ENCODE measurements around the gene ARHGAP12.

DNA sequence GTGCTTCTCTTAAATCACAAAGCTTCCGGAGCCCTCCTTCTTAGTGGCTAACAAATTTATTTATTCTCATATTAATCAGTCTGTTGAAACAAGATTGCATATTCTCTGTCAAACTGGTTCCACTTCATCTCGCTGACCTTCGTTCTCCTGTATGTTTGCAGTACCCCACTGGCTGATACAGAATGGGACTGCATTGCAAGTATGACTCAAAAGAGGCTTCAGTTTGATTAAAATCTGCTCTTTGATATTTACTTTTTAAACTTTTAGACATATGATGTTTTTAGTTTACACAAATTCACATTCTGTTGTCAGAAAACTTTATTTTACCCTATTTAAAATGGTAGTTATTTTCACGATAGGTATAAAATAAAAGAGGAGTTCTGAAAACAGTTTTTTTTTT lies 14.3 kb upstream of the ARHGAP12 start:
- TF ChIP-seq, protein P1, sequence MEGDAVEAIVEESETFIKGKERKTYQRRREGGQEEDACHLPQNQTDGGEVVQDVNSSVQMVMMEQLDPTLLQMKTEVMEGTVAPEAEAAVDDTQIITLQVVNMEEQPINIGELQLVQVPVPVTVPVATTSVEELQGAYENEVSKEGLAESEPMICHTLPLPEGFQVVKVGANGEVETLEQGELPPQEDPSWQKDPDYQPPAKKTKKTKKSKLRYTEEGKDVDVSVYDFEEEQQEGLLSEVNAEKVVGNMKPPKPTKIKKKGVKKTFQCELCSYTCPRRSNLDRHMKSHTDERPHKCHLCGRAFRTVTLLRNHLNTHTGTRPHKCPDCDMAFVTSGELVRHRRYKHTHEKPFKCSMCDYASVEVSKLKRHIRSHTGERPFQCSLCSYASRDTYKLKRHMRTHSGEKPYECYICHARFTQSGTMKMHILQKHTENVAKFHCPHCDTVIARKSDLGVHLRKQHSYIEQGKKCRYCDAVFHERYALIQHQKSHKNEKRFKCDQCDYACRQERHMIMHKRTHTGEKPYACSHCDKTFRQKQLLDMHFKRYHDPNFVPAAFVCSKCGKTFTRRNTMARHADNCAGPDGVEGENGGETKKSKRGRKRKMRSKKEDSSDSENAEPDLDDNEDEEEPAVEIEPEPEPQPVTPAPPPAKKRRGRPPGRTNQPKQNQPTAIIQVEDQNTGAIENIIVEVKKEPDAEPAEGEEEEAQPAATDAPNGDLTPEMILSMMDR (conservative IDR thresholded peaks at IDR 0.05; ENCODE audit: low read length): no peak
- TF ChIP-seq EZH2phosphoT487 (IDR thresholded peaks at IDR 0.05; ENCODE audit: borderline replicate concordance, low read depth, low read length): no peak

All from OCI-LY7 (cell line).